ENCODE results near the gene SP140. TPM values are rescaled to one million over a fixed set of nuclear protein-coding genes. Genes with fewer than 3 reads are reported as not detected.

SP140 gene
- total RNA-seq, 1 experiment from 2014 or later: 0.32 TPM

- no peak for DNase-seq (ENCODE audit: low spot score)
- ChIA-PET CTCF (no interaction called here), POLR2A (ENCODE audit: low non-redundant PET) (no interaction called here)
- no peak for TF ChIP-seq EZH2 (IDR thresholded peaks at IDR 0.05; ENCODE audit: borderline replicate concordance, low read depth, low read length, poor library complexity, severe bottlenecking)
- no peak for TF ChIP-seq CTCF (conservative IDR thresholded peaks at IDR 0.05; ENCODE audit: low read depth, low read length)
- BruUV-seq (replicated peaks): no TSS peak
- H3K4me1 ChIP-seq (ENCODE audit: insufficient read depth, low read length, poor library complexity, severe bottlenecking): peaks cover 4% of the 10 kb centered on the region
- H3K4me3 ChIP-seq (ENCODE audit: low read depth, low read length, poor library complexity, severe bottlenecking): no peak overlapping the region
- no peaks in the 10 kb centered on the region for H3K27me3 ChIP-seq (replicated peaks; ENCODE audit: insufficient read depth, low read depth, low read length, poor library complexity)
- no peaks in the 10 kb centered on the region for H3K9me3 ChIP-seq (ENCODE audit: low read depth, low read length, poor library complexity, severe bottlenecking)
- H3K36me3 ChIP-seq (ENCODE audit: insufficient read depth, low read length, poor library complexity, severe bottlenecking): no peaks in the 10 kb centered on the region
- no peak overlapping the region for H3K27ac ChIP-seq (ENCODE audit: low read depth, low read length, poor library complexity, severe bottlenecking)
- intact Hi-C loops (cut with micrococcal nuclease; ENCODE audit: unreplicated experiment): no loop called here
These were observed 1.1 kb upstream of the SP140 start for GRCh38 chr2:230224458-230224857.

GRCh38 chr2:230226051-230226551 lies 565 bp downstream of the SP140 start:
- Histone ChIP-seq H3K9me3 (ENCODE audit: low read depth, low read length, poor library complexity, severe bottlenecking) (peaks cover 7% of the 10 kb centered on the region), H3K4me1 (ENCODE audit: insufficient read depth, low read length, poor library complexity, severe bottlenecking) (no peaks in the 10 kb centered on the region), H3K27ac (ENCODE audit: low read depth, low read length, poor library complexity, severe bottlenecking) (no peak overlapping the region), H3K4me3 (ENCODE audit: low read depth, low read length, poor library complexity, severe bottlenecking) (no peak overlapping the region), H3K36me3 (ENCODE audit: insufficient read depth, low read length, poor library complexity, severe bottlenecking) (no peaks in the 10 kb centered on the region), H3K27me3 (replicated peaks; ENCODE audit: insufficient read depth, low read depth, low read length, poor library complexity) (no peaks in the 10 kb centered on the region)
- intact Hi-C loops (cut with micrococcal nuclease; ENCODE audit: unreplicated experiment): no loop called here
- DNase-seq (ENCODE audit: low spot score): no peak
- BruUV-seq (replicated peaks): no TSS peak
- no peak for TF ChIP-seq EZH2 (IDR thresholded peaks at IDR 0.05; ENCODE audit: borderline replicate concordance, low read depth, low read length, poor library complexity, severe bottlenecking)
- TF ChIP-seq CTCF (conservative IDR thresholded peaks at IDR 0.05; ENCODE audit: low read depth, low read length): no peak
- ChIA-PET POLR2A (ENCODE audit: low non-redundant PET) (no interaction called here), CTCF (no interaction called here)

GRCh38 chr2:230227216-230227615 lies 1.7 kb downstream of the SP140 start:
- no peak for DNase-seq (ENCODE audit: low spot score)
- Histone ChIP-seq H3K9me3 (ENCODE audit: low read depth, low read length, poor library complexity, severe bottlenecking) (peaks cover 7% of the 10 kb centered on the region), H3K4me1 (ENCODE audit: insufficient read depth, low read length, poor library complexity, severe bottlenecking) (no peaks in the 10 kb centered on the region), H3K27ac (ENCODE audit: low read depth, low read length, poor library complexity, severe bottlenecking) (no peak overlapping the region), H3K27me3 (replicated peaks; ENCODE audit: insufficient read depth, low read depth, low read length, poor library complexity) (no peaks in the 10 kb centered on the region), H3K4me3 (ENCODE audit: low read depth, low read length, poor library complexity, severe bottlenecking) (no peak overlapping the region), H3K36me3 (ENCODE audit: insufficient read depth, low read length, poor library complexity, severe bottlenecking) (no peaks in the 10 kb centered on the region)
- no TSS peak for BruUV-seq (replicated peaks)
- no peak for TF ChIP-seq CTCF (conservative IDR thresholded peaks at IDR 0.05; ENCODE audit: low read depth, low read length)
- no peak for TF ChIP-seq EZH2 (IDR thresholded peaks at IDR 0.05; ENCODE audit: borderline replicate concordance, low read depth, low read length, poor library complexity, severe bottlenecking)
- ChIA-PET POLR2A (ENCODE audit: low non-redundant PET) (no interaction called here), CTCF (no interaction called here)
- intact Hi-C loops (cut with micrococcal nuclease; ENCODE audit: unreplicated experiment): no loop called here
